Gastrocnemius medialis (tissue), 4 donors: ENCODE measurements around the gene TSPAN12. TPM values are rescaled to one million over a fixed set of nuclear protein-coding genes. Genes with fewer than 3 reads are reported as not detected.

ENCODE experiments used
- ATAC-seq, 2 donors: fragments of 150-250 bp; one replicate each; pipeline ENCODE4 v1.9.1; 2016
- DNase-seq, 2 donors: peaks; one replicate each; pipeline ENCODE4 v3.0.0-alpha.2; 2019
- H3K27ac ChIP-seq, 4 donors: fragments of 200-600 bp; sonication (generic); 1 replicate in 1 of 4; 2 replicates in 3 of 4; pipeline ENCODE4 v1.5.1; 2016 to 2018; ENCODE audit warnings: mild to moderate bottlenecking in 2 of 4, moderate library complexity in 1 of 4
- H3K27me3 ChIP-seq, 3 donors: fragments of 200-600 bp; sonication (generic) in 2 of 3; 1 replicate in 1 of 3; 2 replicates in 2 of 3; pipeline versions ENCODE4 v1.5.1 to v1.6.0; 2016 to 2019; ENCODE audit warnings: mild to moderate bottlenecking in 1 of 3, moderate library complexity in 1 of 3
- H3K36me3 ChIP-seq, 2 donors: fragments of 200-600 bp; sonication (generic) in 1 of 2; one replicate each; pipeline ENCODE4 v1.5.1; 2017 to 2018
- H3K4me1 ChIP-seq, 2 donors: fragments of 200-600 bp; sonication (generic) in 1 of 2; one replicate each; pipeline ENCODE4 v1.5.1; 2016 to 2017; ENCODE audit warnings: mild to moderate bottlenecking in 2 of 2
- H3K4me3 ChIP-seq, 4 donors: fragments of 200-600 bp; sonication (generic) in 3 of 4; 1 replicate in 1 of 4; 2 replicates in 3 of 4; pipeline ENCODE4 v1.5.1; 2016 to 2019; ENCODE audit warnings: mild to moderate bottlenecking in 2 of 4
- H3K9me3 ChIP-seq, 3 donors: fragments of 200-600 bp; sonication (generic) in 2 of 3; 1 replicate in 1 of 3; 2 replicates in 2 of 3; pipeline ENCODE4 v1.5.1; 2016 to 2019
- POLR2A ChIP-seq, 2 donors: fragments of 450-650 bp; IDR thresholded peaks; one replicate each; pipeline ENCODE4 v1.6.1; 2017; ENCODE audit warnings: antibody characterized with exemption in 2 of 2, mild to moderate bottlenecking in 2 of 2, moderate library complexity in 2 of 2
- in situ Hi-C, 4 donors: fragments of 200-750 bp; cut with MboI; loops; one replicate each; pipeline versions ENCODE4 v1.15.0 to v1.8.0; 2017; ENCODE audit warnings: low sequenced_read_pairs in 4 of 4
- intact Hi-C: fragments of 100-400 bp; cut with DNase I; formaldehyde crosslinking; loops from one replicate; pipeline ENCODE4 v1.15.1; 2023; ENCODE audit warnings: low total_unique reads
- total RNA-seq, 4 donors: library from RNA; depleted of rRNA; stranded (reverse); fragments of >200 nt; gene quantifications; one replicate each; pipeline versions ENCODE4 v1.1.0 to v1.2.3, GENCODE V29; 2016

Gene TSPAN12
- total RNA-seq, 4 donors from 2014 or later: 1.3 to 6.3 (median 2.8) TPM

DNA sequence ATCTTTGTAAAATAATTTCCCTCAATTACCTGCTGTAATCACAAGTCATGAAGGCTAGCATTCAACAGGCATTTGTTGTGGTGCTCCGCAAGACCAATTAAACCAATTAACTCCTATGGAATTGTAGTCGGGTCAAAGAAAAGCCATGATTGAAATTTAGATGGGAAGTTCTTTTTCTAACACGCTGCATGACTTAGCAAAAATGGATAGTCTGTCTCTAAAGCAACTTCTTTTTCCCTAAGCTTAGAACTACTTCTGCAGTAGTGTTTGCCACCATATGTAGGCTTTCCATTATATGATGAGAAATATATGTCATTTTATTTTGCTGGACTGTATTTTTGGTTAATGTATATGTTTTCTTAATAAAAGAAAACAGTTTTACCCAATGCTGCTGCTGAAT is 119.1 kb downstream of the TSPAN12 start:
- in situ Hi-C loops: no loop called here
- no peaks in the 10 kb centered on the region for H3K27me3 ChIP-seq
- H3K27ac ChIP-seq: no peak overlapping the region
- no peak for DNase-seq
- peaks cover 9 to 18% of the 10 kb centered on the region in 2 donors for H3K4me1 ChIP-seq
- no peaks in the 10 kb centered on the region for H3K9me3 ChIP-seq
- intact Hi-C loops: no loop called here
- TF ChIP-seq POLR2A (IDR thresholded peaks at IDR 0.05): no peak
- no peaks in the 10 kb centered on the region for H3K36me3 ChIP-seq
- no peak overlapping the region for H3K4me3 ChIP-seq
- ATAC-seq: no peak

Other genes starting within 250 kb of the TSPAN12 start
- gene ING3, start 92.6 kb upstream of the TSPAN12 start, total RNA-seq: 1 to 10 TPM; 5.8 to 9.9 (median 6.7) TPM
- gene CPED1, start 130.6 kb upstream of the TSPAN12 start, total RNA-seq: 10 to 100 TPM in 3 of 4 donors, 1 to 10 TPM in 1; 4.8 to 35.5 (median 34.1) TPM